Panc1 (cell line): ENCODE data around the gene SLC6A11. TPM values are rescaled to one million over a fixed set of nuclear protein-coding genes. Genes with fewer than 3 reads are reported as not detected.

Experiments used
- ATAC-seq: fragments of 200-7000 bp; cut with Tn5 transposase; 2 replicates; pipeline ENCODE4 v1.9.1; 2020; ENCODE audit warnings: mild to moderate bottlenecking, moderate library complexity
- BruUV-seq: library from RNA; stranded (reverse); fragments of 400-500 nt; replicated peaks from 2 replicates; lab custom pipeline; 2021; lab: Mats Ljungman, UMichigan
- CTCF ChIA-PET: fragments of 300-600 bp; sonication (Branson Sonifier 250); formaldehyde crosslinking; loops from one replicate; lab custom pipeline; 2022; ENCODE audit warnings: antibody characterized with exemption; lab: Charles Lee
- POLR2A ChIA-PET: fragments of 300-600 bp; sonication (Branson Sonifier 250); formaldehyde crosslinking; loops from one replicate; lab custom pipeline; 2022; ENCODE audit warnings: antibody characterized with exemption; lab: Charles Lee
- DNase-seq: peaks from one replicate; pipeline ENCODE4 v3.0.0-alpha.2; 2010; ENCODE audit warnings: low read depth, low spot score
- H3K27ac ChIP-seq: 2 replicates; pipeline ENCODE4 v1.5.1; 2011; ENCODE audit warnings: mild to moderate bottlenecking, low read length, inconsistent platforms
- H3K27me3 ChIP-seq: fragments of 200-500 bp; sonication (Bioruptor generic); 2 replicates; pipeline ENCODE4 v1.6.0; 2014; ENCODE audit warnings: low read length, inconsistent platforms; ENCODE audit not compliant: control insufficient read depth, insufficient read depth
- H3K36me3 ChIP-seq: fragments of 200-500 bp; sonication (Bioruptor generic); 2 replicates; pipeline ENCODE4 v1.5.1; 2014; ENCODE audit warnings: inconsistent platforms, mild to moderate bottlenecking, low read length, moderate library complexity; ENCODE audit not compliant: control insufficient read depth, insufficient read depth
- H3K4me1 ChIP-seq: 2 replicates; pipeline ENCODE4 v1.5.1; 2011; ENCODE audit warnings: inconsistent platforms, mild to moderate bottlenecking, low read length, moderate library complexity; ENCODE audit not compliant: control insufficient read depth, insufficient read depth
- H3K4me3 ChIP-seq, 2 experiments: 2 replicates each; pipeline ENCODE4 v1.5.1; 2011 to 2012; ENCODE audit warnings: low read depth in 2 of 2, low read length in 2 of 2, mild to moderate bottlenecking in 2 of 2, inconsistent platforms in 1 of 2, moderate library complexity in 1 of 2
- H3K9me3 ChIP-seq: fragments of 200-500 bp; sonication (Bioruptor generic); 2 replicates; pipeline ENCODE4 v1.5.1; 2014; ENCODE audit warnings: low read depth, mild to moderate bottlenecking, inconsistent platforms, low read length, moderate library complexity; ENCODE audit not compliant: control insufficient read depth, insufficient read depth
- POLR2AphosphoS5 ChIP-seq: IDR thresholded peaks from 2 replicates; pipeline ENCODE4 v1.6.1; 2012; ENCODE audit warnings: mild to moderate bottlenecking, low read depth, low read length, moderate library complexity
- SIN3A ChIP-seq: IDR thresholded peaks from 2 replicates; pipeline ENCODE4 v1.6.1; 2012; ENCODE audit warnings: low read depth, mild to moderate bottlenecking, low read length, moderate library complexity, borderline replicate concordance; ENCODE audit not compliant: insufficient read depth
- TCF7L2 ChIP-seq: IDR thresholded peaks from 2 replicates; pipeline ENCODE4 v1.6.1; 2011; ENCODE audit warnings: mild to moderate bottlenecking, low read depth, low read length, inconsistent platforms
- in situ Hi-C: cut with HindIII; loops from 2 replicates; pipeline ENCODE4 v1.10.0; 2016; ENCODE audit warnings: low sequenced_read_pairs, low pct_unique_long_range_greater_than_20kb
- intact Hi-C: fragments of 100-400 bp; cut with micrococcal nuclease; formaldehyde crosslinking; loops from one replicate; pipeline ENCODE4 v1.10.0; 2022; ENCODE audit not compliant: unreplicated experiment
- total RNA-seq: library from RNA; stranded (reverse); gene quantifications from one replicate; pipeline ENCODE4 v1.2.1, GENCODE V29; 2021; ENCODE audit not compliant: unreplicated experiment
- TF ChIP-seq, protein P1 (sequence below), 2 experiments: IDR thresholded peaks; 2 replicates each; pipeline ENCODE4 v1.6.1; 2011 to 2012; ENCODE audit warnings: low read depth in 2 of 2, control low read depth in 1 of 2, low read length in 1 of 2, mild to moderate bottlenecking in 1 of 2, moderate library complexity in 1 of 2; ENCODE audit not compliant: insufficient read depth in 1 of 2
- TF ChIP-seq, protein P2 (sequence below): fragments of 450-650 bp; IDR thresholded peaks from 2 replicates; pipeline ENCODE4 v1.5.1; 2017; ENCODE audit warnings: mild to moderate bottlenecking

SLC6A11 gene
- total RNA-seq, 1 experiment from 2014 or later, result not detected

DNA sequence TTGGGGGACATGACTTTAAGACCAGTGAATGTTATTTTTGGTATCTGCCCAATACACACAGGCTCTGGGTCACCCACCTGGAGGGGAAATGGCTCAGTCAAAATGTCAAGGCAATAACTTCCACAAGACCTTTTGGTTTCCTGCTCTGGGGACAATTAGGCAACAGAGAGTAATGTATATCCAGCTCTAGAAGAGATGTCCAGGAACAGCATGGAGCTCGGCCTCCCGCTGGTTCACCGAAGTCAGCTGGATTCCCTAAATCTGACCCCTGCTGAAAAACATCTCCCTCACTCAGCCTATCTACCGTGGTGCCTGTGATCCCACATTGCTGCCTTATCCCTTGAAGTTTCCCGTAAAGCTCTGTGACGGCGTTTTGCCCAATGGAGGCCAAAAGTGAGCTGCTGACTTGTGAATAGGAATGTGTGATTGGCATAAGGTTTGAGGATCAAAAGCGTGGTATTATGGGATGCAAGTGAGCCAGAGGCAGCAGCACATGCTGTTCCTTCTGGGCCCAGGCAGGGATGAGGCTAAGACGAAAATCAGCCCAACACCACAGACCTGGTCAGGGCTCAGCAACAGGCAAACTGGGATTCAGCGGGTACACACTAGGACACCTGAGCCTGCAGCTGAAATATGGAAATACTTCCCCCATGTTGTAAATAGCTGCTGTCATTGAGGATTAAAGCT is 47.2 kb upstream of the SLC6A11 start:
- ATAC-seq (no peak), DNase-seq (no peak)
- TF ChIP-seq SIN3A (no peak), TCF7L2 (no peak), POLR2AphosphoS5 (no peak)
- TF ChIP-seq, protein P1, sequence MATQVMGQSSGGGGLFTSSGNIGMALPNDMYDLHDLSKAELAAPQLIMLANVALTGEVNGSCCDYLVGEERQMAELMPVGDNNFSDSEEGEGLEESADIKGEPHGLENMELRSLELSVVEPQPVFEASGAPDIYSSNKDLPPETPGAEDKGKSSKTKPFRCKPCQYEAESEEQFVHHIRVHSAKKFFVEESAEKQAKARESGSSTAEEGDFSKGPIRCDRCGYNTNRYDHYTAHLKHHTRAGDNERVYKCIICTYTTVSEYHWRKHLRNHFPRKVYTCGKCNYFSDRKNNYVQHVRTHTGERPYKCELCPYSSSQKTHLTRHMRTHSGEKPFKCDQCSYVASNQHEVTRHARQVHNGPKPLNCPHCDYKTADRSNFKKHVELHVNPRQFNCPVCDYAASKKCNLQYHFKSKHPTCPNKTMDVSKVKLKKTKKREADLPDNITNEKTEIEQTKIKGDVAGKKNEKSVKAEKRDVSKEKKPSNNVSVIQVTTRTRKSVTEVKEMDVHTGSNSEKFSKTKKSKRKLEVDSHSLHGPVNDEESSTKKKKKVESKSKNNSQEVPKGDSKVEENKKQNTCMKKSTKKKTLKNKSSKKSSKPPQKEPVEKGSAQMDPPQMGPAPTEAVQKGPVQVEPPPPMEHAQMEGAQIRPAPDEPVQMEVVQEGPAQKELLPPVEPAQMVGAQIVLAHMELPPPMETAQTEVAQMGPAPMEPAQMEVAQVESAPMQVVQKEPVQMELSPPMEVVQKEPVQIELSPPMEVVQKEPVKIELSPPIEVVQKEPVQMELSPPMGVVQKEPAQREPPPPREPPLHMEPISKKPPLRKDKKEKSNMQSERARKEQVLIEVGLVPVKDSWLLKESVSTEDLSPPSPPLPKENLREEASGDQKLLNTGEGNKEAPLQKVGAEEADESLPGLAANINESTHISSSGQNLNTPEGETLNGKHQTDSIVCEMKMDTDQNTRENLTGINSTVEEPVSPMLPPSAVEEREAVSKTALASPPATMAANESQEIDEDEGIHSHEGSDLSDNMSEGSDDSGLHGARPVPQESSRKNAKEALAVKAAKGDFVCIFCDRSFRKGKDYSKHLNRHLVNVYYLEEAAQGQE (IDR thresholded peaks at IDR 0.05; ENCODE audit: insufficient read depth in 1 of 2, low read depth in 2 of 2, low read length in 1 of 2), result no peak
- no peak overlapping the region for H3K27ac ChIP-seq
- no peak overlapping the region for H3K4me3 ChIP-seq
- no peaks in the 10 kb centered on the region for H3K4me1 ChIP-seq
- no TSS peak for BruUV-seq
- H3K36me3 ChIP-seq, result no peaks in the 10 kb centered on the region
- in situ Hi-C loops (no loop called here), intact Hi-C loops (no loop called here)
- ChIA-PET CTCF (no interaction called here), POLR2A (no interaction called here)
- H3K27me3 ChIP-seq, result peaks cover 3% of the 10 kb centered on the region; the same call in 1 of the 2 replicates
- no peaks in the 10 kb centered on the region for H3K9me3 ChIP-seq

DNA sequence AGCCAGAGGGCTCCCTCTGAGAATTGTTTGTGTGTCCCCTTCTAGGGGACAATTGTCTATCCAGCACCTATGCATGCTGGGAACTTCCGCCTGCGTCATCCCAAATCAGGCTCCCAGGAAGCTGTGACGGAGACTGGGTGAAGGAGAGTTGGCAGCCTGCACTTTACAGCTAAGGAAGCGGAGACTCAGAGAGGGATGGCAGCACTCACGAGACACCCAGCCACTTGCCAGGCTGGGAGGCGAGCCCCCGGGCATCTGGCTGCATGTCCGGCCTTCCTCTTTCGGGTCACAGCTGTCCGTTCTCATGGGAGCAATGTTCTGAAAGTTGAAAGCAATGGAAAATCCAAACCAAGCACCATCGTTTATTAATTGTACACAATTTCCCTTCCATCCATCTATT is 45.5 kb upstream of the SLC6A11 start:
- TF ChIP-seq POLR2AphosphoS5 (no peak), SIN3A (no peak), TCF7L2 (no peak)
- TF ChIP-seq, protein P2, sequence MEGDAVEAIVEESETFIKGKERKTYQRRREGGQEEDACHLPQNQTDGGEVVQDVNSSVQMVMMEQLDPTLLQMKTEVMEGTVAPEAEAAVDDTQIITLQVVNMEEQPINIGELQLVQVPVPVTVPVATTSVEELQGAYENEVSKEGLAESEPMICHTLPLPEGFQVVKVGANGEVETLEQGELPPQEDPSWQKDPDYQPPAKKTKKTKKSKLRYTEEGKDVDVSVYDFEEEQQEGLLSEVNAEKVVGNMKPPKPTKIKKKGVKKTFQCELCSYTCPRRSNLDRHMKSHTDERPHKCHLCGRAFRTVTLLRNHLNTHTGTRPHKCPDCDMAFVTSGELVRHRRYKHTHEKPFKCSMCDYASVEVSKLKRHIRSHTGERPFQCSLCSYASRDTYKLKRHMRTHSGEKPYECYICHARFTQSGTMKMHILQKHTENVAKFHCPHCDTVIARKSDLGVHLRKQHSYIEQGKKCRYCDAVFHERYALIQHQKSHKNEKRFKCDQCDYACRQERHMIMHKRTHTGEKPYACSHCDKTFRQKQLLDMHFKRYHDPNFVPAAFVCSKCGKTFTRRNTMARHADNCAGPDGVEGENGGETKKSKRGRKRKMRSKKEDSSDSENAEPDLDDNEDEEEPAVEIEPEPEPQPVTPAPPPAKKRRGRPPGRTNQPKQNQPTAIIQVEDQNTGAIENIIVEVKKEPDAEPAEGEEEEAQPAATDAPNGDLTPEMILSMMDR, result no peak
- TF ChIP-seq, protein P1 (IDR thresholded peaks at IDR 0.05; ENCODE audit: insufficient read depth in 1 of 2, low read depth in 2 of 2, low read length in 1 of 2), result no peak
- no peaks in the 10 kb centered on the region for H3K4me1 ChIP-seq
- ATAC-seq (no peak), DNase-seq (no peak)
- no TSS peak for BruUV-seq
- H3K27ac ChIP-seq, result no peak overlapping the region
- H3K36me3 ChIP-seq, result no peaks in the 10 kb centered on the region
- H3K9me3 ChIP-seq, result no peaks in the 10 kb centered on the region
- H3K27me3 ChIP-seq, result peaks cover 3% of the 10 kb centered on the region; the same call in 1 of the 2 replicates
- H3K4me3 ChIP-seq, result no peak overlapping the region
- in situ Hi-C loops, result no loop called here
- ChIA-PET CTCF (no interaction called here), POLR2A (no interaction called here)
- intact Hi-C loops, result no loop called here
